Activated T-cell treated with anti-CD3 and anti-CD28 coated beads, Interleukin-2, amount 50 U/mL, for 24 hours (primary cell): Measurements from ENCODE around the gene FMO3.

Experiments used
- DNase-seq: peaks from one replicate; pipeline ENCODE4 v3.0.0-alpha.2; 2020
- H3K27ac Mint-ChIP-seq: 2 replicates; pipeline ENCODE4 v1.8.0; 2020; ENCODE audit warnings: mild to moderate bottlenecking, mixed read lengths
- H3K27me3 Mint-ChIP-seq: 2 replicates; pipeline ENCODE4 v1.8.0; 2020; ENCODE audit warnings: mixed read lengths
- H3K36me3 Mint-ChIP-seq: 2 replicates; pipeline ENCODE4 v1.8.0; 2020; ENCODE audit warnings: low read depth, mixed read lengths
- H3K4me1 Mint-ChIP-seq: 2 replicates; pipeline ENCODE4 v1.8.0; 2020; ENCODE audit warnings: low read depth, mixed read lengths
- H3K4me3 Mint-ChIP-seq: 2 replicates; pipeline ENCODE4 v1.8.0; 2020; ENCODE audit warnings: mild to moderate bottlenecking, moderate library complexity, mixed read lengths
- H3K9me3 Mint-ChIP-seq: 2 replicates; pipeline ENCODE4 v1.8.0; 2020; ENCODE audit warnings: mixed read lengths

The FMO3 gene

GRCh38 chr1:171128463-171128862 is 37.8 kb downstream of the FMO3 start:
- no peaks in the 10 kb centered on the region for H3K36me3 Mint-ChIP-seq
- peaks cover 10% of the 10 kb centered on the region for H3K27me3 Mint-ChIP-seq
- no peak overlapping the region for H3K4me3 Mint-ChIP-seq
- no peaks in the 10 kb centered on the region for H3K4me1 Mint-ChIP-seq
- H3K9me3 Mint-ChIP-seq = peaks cover 7% of the 10 kb centered on the region
- DNase-seq = no peak
- H3K27ac Mint-ChIP-seq = no peak overlapping the region

DNA sequence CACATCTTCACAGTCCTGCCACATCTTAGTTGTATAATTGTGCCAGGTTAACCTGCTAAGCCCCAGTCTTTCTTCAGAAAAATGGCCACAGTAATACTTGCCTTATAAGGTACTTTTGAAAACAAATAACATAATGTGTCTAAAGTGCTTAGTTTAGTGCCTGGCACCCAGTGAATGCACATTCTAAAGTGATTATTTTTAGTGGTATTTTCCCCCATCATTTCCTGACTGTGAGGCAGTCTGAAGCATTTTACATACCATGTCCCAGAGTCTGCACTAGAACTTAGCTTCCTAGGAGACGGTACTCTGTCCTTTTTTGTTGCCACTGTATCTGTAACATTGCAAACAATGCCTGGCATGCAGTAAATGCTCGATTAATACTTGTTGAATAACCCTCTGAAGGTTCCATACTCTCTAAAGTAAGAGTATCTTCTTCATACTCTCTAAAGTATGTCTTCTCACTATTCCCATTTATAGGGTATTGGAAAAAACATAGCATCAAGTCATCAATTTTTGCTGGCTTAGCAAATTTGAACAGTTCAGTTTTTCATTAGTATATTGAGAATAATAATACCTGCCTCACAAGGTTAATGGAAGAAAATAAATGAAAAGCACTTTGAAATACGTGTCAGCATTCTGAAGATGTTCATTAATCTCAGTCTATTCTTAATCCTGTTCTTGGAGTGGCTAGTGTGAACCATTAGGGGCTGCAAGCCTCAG is 43.7 kb downstream of the FMO3 start:
- no peak for DNase-seq
- no peak overlapping the region for H3K4me3 Mint-ChIP-seq
- peaks cover 13% of the 10 kb centered on the region for H3K27me3 Mint-ChIP-seq
- peaks cover under 1% of the 10 kb centered on the region for H3K9me3 Mint-ChIP-seq
- no peaks in the 10 kb centered on the region for H3K4me1 Mint-ChIP-seq
- no peak overlapping the region for H3K27ac Mint-ChIP-seq
- H3K36me3 Mint-ChIP-seq = no peaks in the 10 kb centered on the region

DNA sequence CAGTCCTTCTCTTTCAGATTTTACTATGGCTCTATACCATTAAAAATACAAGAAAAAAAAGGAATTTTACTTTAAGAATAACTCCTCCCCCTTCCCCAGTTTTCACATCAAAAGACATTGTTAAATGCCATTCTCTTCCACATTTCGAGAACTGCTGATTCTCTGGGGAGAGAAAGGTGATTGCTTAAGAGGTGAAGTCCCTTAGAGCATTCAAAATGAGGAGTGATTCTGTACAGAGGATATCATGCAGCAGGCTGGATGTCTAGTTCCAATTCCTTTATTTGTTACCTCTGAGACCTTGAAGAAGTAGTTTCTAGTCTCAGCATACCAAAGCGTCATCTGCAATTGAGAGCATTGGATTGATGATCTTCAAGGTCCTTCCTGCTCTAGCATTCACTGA is 46.9 kb downstream of the FMO3 start:
- Mint-ChIP-seq H3K4me1 (no peaks in the 10 kb centered on the region), H3K36me3 (no peaks in the 10 kb centered on the region), H3K27ac (no peak overlapping the region), H3K9me3 (no peaks in the 10 kb centered on the region), H3K4me3 (no peak overlapping the region), H3K27me3 (peaks cover 30% of the 10 kb centered on the region)
- no peak for DNase-seq

- Mint-ChIP-seq H3K27me3 (peaks cover 34% of the 10 kb centered on the region), H3K4me1 (no peaks in the 10 kb centered on the region), H3K9me3 (no peaks in the 10 kb centered on the region), H3K27ac (no peak overlapping the region), H3K36me3 (no peaks in the 10 kb centered on the region), H3K4me3 (no peak overlapping the region)
- no peak for DNase-seq
Measured at GRCh38 chr1:171138980-171139379, 48.3 kb downstream of the FMO3 start.

- no peaks in the 10 kb centered on the region for H3K36me3 Mint-ChIP-seq
- no peak for DNase-seq
Measured at GRCh38 chr1:171139890-171140289, 49.2 kb downstream of the FMO3 start.

DNA sequence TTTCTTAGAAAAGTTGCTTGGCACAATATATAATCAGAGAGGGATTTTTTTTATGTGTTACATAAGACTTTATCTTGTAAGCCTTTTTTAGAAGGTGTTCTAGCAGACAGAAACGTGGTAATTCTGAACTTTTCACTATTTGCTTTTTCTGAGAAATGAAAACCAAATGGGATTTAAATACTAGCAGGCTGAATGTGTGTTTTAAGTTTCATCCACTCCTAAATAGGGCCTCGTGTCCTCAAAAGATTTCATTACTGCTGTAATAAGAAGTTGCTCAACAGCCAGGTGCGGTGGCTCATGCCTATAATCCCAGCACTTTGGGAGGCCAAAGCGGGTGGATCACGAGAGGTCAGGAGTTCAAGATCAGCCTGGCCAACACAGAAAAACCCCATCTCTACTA is 49.7 kb downstream of the FMO3 start:
- Mint-ChIP-seq H3K36me3 (no peaks in the 10 kb centered on the region), H3K9me3 (no peaks in the 10 kb centered on the region), H3K4me1 (no peaks in the 10 kb centered on the region), H3K27me3 (peaks cover 40% of the 10 kb centered on the region), H3K27ac (no peak overlapping the region), H3K4me3 (no peak overlapping the region)
- no peak for DNase-seq

More at GRCh38 chr1:171139890-171140289, 49.2 kb downstream of the FMO3 start:
- H3K4me3 Mint-ChIP-seq = no peak overlapping the region
- H3K27ac Mint-ChIP-seq = no peak overlapping the region
- H3K9me3 Mint-ChIP-seq = no peaks in the 10 kb centered on the region
- no peaks in the 10 kb centered on the region for H3K4me1 Mint-ChIP-seq
- H3K27me3 Mint-ChIP-seq = peaks cover 35% of the 10 kb centered on the region

DNA sequence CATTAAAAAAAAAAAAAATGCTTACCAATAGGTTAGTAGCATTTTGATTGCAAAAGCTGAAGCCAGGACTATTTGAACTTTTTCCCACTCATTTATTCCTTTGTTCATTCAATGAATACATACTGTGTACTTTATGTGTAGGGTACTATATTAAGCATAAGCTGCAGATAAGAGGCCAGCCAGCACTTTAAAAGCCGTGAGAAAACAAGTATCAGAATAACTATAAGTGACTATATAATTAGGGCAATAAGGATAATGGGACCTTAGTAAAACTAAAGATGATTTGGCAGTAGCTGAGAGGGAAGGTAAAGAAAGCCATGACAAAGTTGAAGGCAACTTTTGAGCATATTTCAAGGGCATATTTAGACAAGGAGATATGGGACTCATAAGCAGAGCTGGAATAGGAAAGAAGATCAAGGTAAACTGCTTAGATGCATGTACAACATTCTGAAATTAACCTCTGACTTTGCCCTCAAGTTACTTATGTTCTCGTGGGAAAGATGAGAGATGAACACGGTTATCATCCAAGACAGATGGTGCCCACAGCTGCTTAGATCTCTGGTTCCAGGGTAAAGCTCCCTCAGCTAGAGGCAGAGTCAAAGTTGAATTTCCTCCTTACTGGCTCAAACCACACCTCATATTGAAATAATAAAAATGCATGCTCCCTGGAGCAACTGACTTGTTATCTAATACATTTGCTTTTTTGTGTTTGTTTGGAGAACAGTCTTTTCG is 50.4 kb downstream of the FMO3 start:
- Mint-ChIP-seq H3K4me3 (no peak overlapping the region), H3K4me1 (no peaks in the 10 kb centered on the region), H3K27ac (no peak overlapping the region), H3K36me3 (no peaks in the 10 kb centered on the region), H3K27me3 (peaks cover 40% of the 10 kb centered on the region), H3K9me3 (no peaks in the 10 kb centered on the region)
- no peak for DNase-seq

GRCh38 chr1:171141688-171142415 is 51.1 kb downstream of the FMO3 start:
- DNase-seq = no peak
- H3K4me1 Mint-ChIP-seq = no peaks in the 10 kb centered on the region
- H3K27me3 Mint-ChIP-seq = peaks cover 37% of the 10 kb centered on the region
- H3K4me3 Mint-ChIP-seq = no peak overlapping the region
- no peaks in the 10 kb centered on the region for H3K9me3 Mint-ChIP-seq
- no peak overlapping the region for H3K27ac Mint-ChIP-seq
- no peaks in the 10 kb centered on the region for H3K36me3 Mint-ChIP-seq

- Mint-ChIP-seq H3K4me3 (no peak overlapping the region), H3K27ac (no peak overlapping the region), H3K4me1 (no peaks in the 10 kb centered on the region), H3K27me3 (peaks cover 38% of the 10 kb centered on the region), H3K36me3 (no peaks in the 10 kb centered on the region), H3K9me3 (no peaks in the 10 kb centered on the region)
- no peak for DNase-seq
Measured at GRCh38 chr1:171142416-171143385, 52.0 kb downstream of the FMO3 start.

GRCh38 chr1:171150156-171150555 is 59.5 kb downstream of the FMO3 start:
- no peaks in the 10 kb centered on the region for H3K36me3 Mint-ChIP-seq
- no peak overlapping the region for H3K27ac Mint-ChIP-seq
- H3K9me3 Mint-ChIP-seq = no peaks in the 10 kb centered on the region
- H3K4me3 Mint-ChIP-seq = no peak overlapping the region
- H3K27me3 Mint-ChIP-seq = peaks cover 18% of the 10 kb centered on the region
- H3K4me1 Mint-ChIP-seq = no peaks in the 10 kb centered on the region
- DNase-seq = no peak

DNA sequence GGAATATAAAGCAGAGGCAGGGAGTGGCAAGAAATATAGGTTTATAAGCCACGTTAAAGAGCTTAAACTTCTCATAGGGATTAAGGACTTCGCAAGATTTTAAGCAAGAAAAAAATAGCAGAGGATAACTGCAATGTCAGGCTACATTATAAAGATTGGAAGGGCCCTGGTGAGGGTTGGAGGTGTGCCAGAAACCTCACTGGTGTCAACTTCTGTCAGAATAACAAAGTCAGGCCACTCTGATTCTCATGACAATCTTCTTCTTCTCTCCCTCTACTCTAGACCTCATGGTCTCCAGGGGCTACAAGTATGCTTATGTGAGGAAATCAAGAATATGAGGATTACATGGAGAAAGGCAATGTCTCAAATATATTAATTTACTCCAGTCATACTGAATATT is 61.8 kb downstream of the FMO3 start:
- no peak for DNase-seq
- Mint-ChIP-seq H3K27me3 (peaks cover 13% of the 10 kb centered on the region), H3K9me3 (no peaks in the 10 kb centered on the region), H3K27ac (no peak overlapping the region), H3K4me1 (no peaks in the 10 kb centered on the region), H3K36me3 (no peaks in the 10 kb centered on the region), H3K4me3 (no peak overlapping the region)

GRCh38 chr1:171155484-171155883 is 64.8 kb downstream of the FMO3 start:
- no peak overlapping the region for H3K4me3 Mint-ChIP-seq
- peaks cover 9% of the 10 kb centered on the region for H3K27me3 Mint-ChIP-seq
- no peak for DNase-seq
- H3K27ac Mint-ChIP-seq = no peak overlapping the region
- H3K9me3 Mint-ChIP-seq = no peaks in the 10 kb centered on the region
- H3K4me1 Mint-ChIP-seq = no peaks in the 10 kb centered on the region
- H3K36me3 Mint-ChIP-seq = no peaks in the 10 kb centered on the region

GRCh38 chr1:171158096-171158495 is 67.4 kb downstream of the FMO3 start:
- Mint-ChIP-seq H3K36me3 (no peaks in the 10 kb centered on the region), H3K27me3 (peaks cover 9% of the 10 kb centered on the region), H3K4me1 (no peaks in the 10 kb centered on the region), H3K9me3 (no peaks in the 10 kb centered on the region), H3K4me3 (no peak overlapping the region), H3K27ac (no peak overlapping the region)
- DNase-seq = no peak

GRCh38 chr1:171158551-171158950 is 67.8 kb downstream of the FMO3 start:
- no peak overlapping the region for H3K27ac Mint-ChIP-seq
- H3K36me3 Mint-ChIP-seq = no peaks in the 10 kb centered on the region
- DNase-seq = no peak
- H3K27me3 Mint-ChIP-seq = peaks cover 9% of the 10 kb centered on the region
- H3K4me3 Mint-ChIP-seq = no peak overlapping the region
- H3K9me3 Mint-ChIP-seq = no peaks in the 10 kb centered on the region
- H3K4me1 Mint-ChIP-seq = no peaks in the 10 kb centered on the region
